HCT116 (cell line): ENCODE results near the gene S1PR4. TPM values are rescaled to one million over a fixed set of nuclear protein-coding genes. Genes with fewer than 3 reads are reported as not detected.

Source experiments
- ATAC-seq: fragments of 200-7000 bp; cut with Tn5 transposase; 2 replicates; pipeline ENCODE4 v1.9.1; 2020; ENCODE audit warnings: mild to moderate bottlenecking, moderate library complexity
- BruUV-seq: library from RNA; stranded (reverse); fragments of 400-500 nt; replicated peaks from 2 replicates; lab custom pipeline; 2021; lab: Mats Ljungman, UMichigan
- CTCF ChIA-PET: fragments of 300-600 bp; sonication (Branson Sonifier 250); formaldehyde crosslinking; loops from one replicate; lab custom pipeline; 2021; ENCODE audit warnings: antibody characterized with exemption; lab: Charles Lee
- POLR2A ChIA-PET: fragments of 300-600, 350-600 bp; sonication (Branson Sonifier 250); formaldehyde crosslinking; loops from one replicate; lab custom pipeline; 2021; ENCODE audit warnings: antibody characterized with exemption; lab: Charles Lee
- RAD21 ChIA-PET, 2 experiments: fragments of 300-600 bp; sonication (Branson Sonifier 250); formaldehyde crosslinking; loops; one replicate each; lab custom pipeline; 2023; ENCODE audit warnings: low total read pairs in 2 of 2; ENCODE audit not compliant: uncharacterized antibody in 2 of 2, unreplicated experiment in 2 of 2, low non-redundant PET in 1 of 2; lab: Charles Lee
- DNase-seq: peaks from one replicate; pipeline ENCODE4 v3.0.0-alpha.2; 2010; ENCODE audit warnings: low read depth, low spot score
- H2AFZ ChIP-seq: fragments of 200-600 bp; shearing (Covaris generic), sonication (generic); 2 replicates; pipeline ENCODE4 v1.6.1; 2017; ENCODE audit warnings: low read depth, mixed run types, mixed read lengths, antibody characterized with exemption, low read length; ENCODE audit not compliant: poor library complexity, severe bottlenecking
- H3K27ac ChIP-seq: 2 replicates; pipeline ENCODE4 v1.5.1; 2012; ENCODE audit warnings: low read depth, low read length
- H3K27me3 ChIP-seq: fragments of 200-600 bp; sonication (generic); 2 replicates; pipeline ENCODE4 v1.6.1; 2016; ENCODE audit warnings: mixed run types, low read length, mixed read lengths; ENCODE audit not compliant: insufficient read depth
- H3K36me3 ChIP-seq, 2 experiments: fragments of 200-500 bp in 1 of 2; fragments of 200-600 bp in 1 of 2; sonication (Bioruptor generic) in 1 of 2; sonication (generic) in 1 of 2; 2 replicates each; pipeline versions ENCODE4 v1.5.1 to v1.6.1; 2014 to 2016; ENCODE audit warnings: low read length in 2 of 2, inconsistent platforms in 1 of 2, mixed read lengths in 1 of 2, mixed run types in 1 of 2; ENCODE audit not compliant: insufficient read depth in 2 of 2, control insufficient read depth in 1 of 2
- H3K4me1 ChIP-seq, 2 experiments: fragments of 200-600 bp in 1 of 2; sonication (generic) in 1 of 2; 2 replicates each; pipeline versions ENCODE4 v1.5.1 to v1.6.1; 2012 to 2017; ENCODE audit warnings: low read length in 2 of 2, inconsistent platforms in 1 of 2, mild to moderate bottlenecking in 1 of 2, mixed read lengths in 1 of 2, mixed run types in 1 of 2, moderate library complexity in 1 of 2; ENCODE audit not compliant: insufficient read depth in 2 of 2, control insufficient read depth in 1 of 2
- H3K4me2 ChIP-seq: fragments of 200-600 bp; sonication (generic); 2 replicates; pipeline ENCODE4 v1.6.1; 2017; ENCODE audit warnings: mixed run types, low read length, mixed read lengths
- H3K4me3 ChIP-seq, 2 experiments: fragments of 200-600 bp in 1 of 2; sonication (generic) in 1 of 2; replicated peaks in 1 of 2; 2 replicates each; pipeline ENCODE4 v1.5.1; 2011 to 2016; ENCODE audit warnings: low read length in 2 of 2, control low read depth in 1 of 2, low read depth in 1 of 2, mild to moderate bottlenecking in 1 of 2, mixed read lengths in 1 of 2, mixed run types in 1 of 2
- H3K79me2 ChIP-seq: fragments of 200-600 bp; sonication (generic); 2 replicates; pipeline ENCODE4 v1.6.1; 2017; ENCODE audit warnings: mild to moderate bottlenecking, mixed run types, low read length, moderate library complexity, mixed read lengths; ENCODE audit not compliant: insufficient read depth
- H3K9ac ChIP-seq: fragments of 200-600 bp; sonication (generic); 2 replicates; pipeline ENCODE4 v1.6.1; 2016; ENCODE audit warnings: low read length, mixed read lengths
- H3K9me2 ChIP-seq: fragments of 200-600 bp; sonication (generic), shearing (Covaris generic); 2 replicates; pipeline ENCODE4 v1.6.1; 2017; ENCODE audit warnings: mixed run types, mild to moderate bottlenecking, moderate library complexity; ENCODE audit not compliant: insufficient read depth
- H3K9me3 ChIP-seq, 2 experiments: fragments of 200-500 bp in 1 of 2; fragments of 200-600 bp in 1 of 2; sonication (Bioruptor generic) in 1 of 2; sonication (generic) in 1 of 2; 2 replicates each; pipeline ENCODE4 v1.6.1; 2014 to 2017; ENCODE audit warnings: low read length in 2 of 2, mixed read lengths in 2 of 2, inconsistent platforms in 1 of 2, low read depth in 1 of 2, mild to moderate bottlenecking in 1 of 2, mixed run types in 1 of 2, moderate library complexity in 1 of 2; ENCODE audit not compliant: control insufficient read depth in 1 of 2, insufficient read depth in 1 of 2
- H4K20me1 ChIP-seq: fragments of 200-600 bp; sonication (generic), shearing (Covaris generic); 2 replicates; pipeline ENCODE4 v1.6.1; 2017; ENCODE audit warnings: mixed run types, mild to moderate bottlenecking, moderate library complexity; ENCODE audit not compliant: insufficient read depth
- CTCF ChIP-seq, 3 experiments: fragments of 200-600 bp in 1 of 3; sonication (generic) in 1 of 3; IDR thresholded peaks in 2 of 3; conservative IDR thresholded peaks in 1 of 3; 2 replicates each; pipeline ENCODE4 v1.5.1; 2012 to 2017; ENCODE audit warnings: low read depth in 2 of 3, low read length in 2 of 3, antibody characterized with exemption in 1 of 3, borderline replicate concordance in 1 of 3, control low read depth in 1 of 3, mild to moderate bottlenecking in 1 of 3, mixed read lengths in 1 of 3, mixed run types in 1 of 3, moderate library complexity in 1 of 3; ENCODE audit not compliant: insufficient read depth in 1 of 3
- POLR2A ChIP-seq: IDR thresholded peaks from 2 replicates; pipeline ENCODE4 v1.7.0; 2011; ENCODE audit warnings: borderline replicate concordance; ENCODE audit not compliant: insufficient read depth, insufficient read length; ENCODE audit errors: extremely low read depth
- SIN3A ChIP-seq: IDR thresholded peaks from 2 replicates; pipeline ENCODE4 v1.6.1; 2012; ENCODE audit warnings: low read depth
- TCF7L2 ChIP-seq: IDR thresholded peaks from 2 replicates; pipeline ENCODE4 v1.7.0; 2011; ENCODE audit warnings: borderline replicate concordance, inconsistent platforms; ENCODE audit not compliant: insufficient read depth, insufficient read length; ENCODE audit errors: extremely low read depth
- YY1 ChIP-seq: IDR thresholded peaks from 2 replicates; pipeline ENCODE4 v1.6.1; 2011; ENCODE audit warnings: low read length, low read depth, moderate library complexity, mild to moderate bottlenecking; ENCODE audit not compliant: insufficient replicate concordance; ENCODE audit errors: extremely low read depth
- ZFX ChIP-seq: fragments of 450-650 bp; IDR thresholded peaks from 2 replicates; pipeline ENCODE4 v1.6.1; 2017
- ZNF274 ChIP-seq: fragments of 200-500 bp; sonication (Bioruptor generic); IDR thresholded peaks from 2 replicates; pipeline ENCODE4 v1.6.1; 2014; ENCODE audit warnings: mild to moderate bottlenecking, low read depth, low read length, inconsistent platforms
- intact Hi-C: fragments of 100-400 bp; cut with micrococcal nuclease; formaldehyde crosslinking; loops from 2 replicates; pipeline ENCODE4 v1.10.0; 2022
- total RNA-seq: library from RNA; stranded (reverse); gene quantifications from one replicate; pipeline ENCODE4 v1.2.1, GENCODE V29; 2021; ENCODE audit not compliant: unreplicated experiment
- TF ChIP-seq, protein P1 (sequence below): IDR thresholded peaks from 2 replicates; pipeline ENCODE4 v1.6.1; 2012

S1PR4 gene
- total RNA-seq, 1 experiment from 2014 or later = 0.71 TPM

DNA sequence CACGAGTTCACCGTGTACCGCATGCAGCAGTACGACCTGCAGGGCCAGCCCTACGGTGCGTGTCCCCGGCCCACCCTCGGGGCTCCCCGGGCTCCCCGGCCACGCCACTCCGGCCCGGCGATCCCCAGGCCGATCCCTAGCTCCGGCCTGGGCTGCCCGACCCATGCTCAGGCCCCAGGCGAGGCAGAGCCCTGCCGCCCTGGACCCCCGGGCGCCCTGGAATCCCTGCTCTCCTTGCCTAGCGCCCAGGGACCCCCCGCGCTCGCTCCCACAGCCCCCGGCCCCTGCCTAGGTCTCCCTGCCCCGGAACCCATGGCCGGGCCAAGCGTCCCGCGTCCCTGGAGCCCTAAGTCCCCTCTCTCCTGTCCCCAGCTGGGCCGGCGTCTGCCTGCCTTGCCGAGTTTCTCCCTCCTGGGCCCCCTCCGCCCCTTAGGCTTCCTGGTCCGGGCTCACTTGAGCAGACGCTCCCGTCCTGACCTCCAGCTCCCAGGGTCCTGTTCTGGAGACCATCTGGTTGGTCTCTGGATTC lies 7.7 kb downstream of the S1PR4 start:
- ChIA-PET CTCF (interaction anchor here (1.4 kb wide), 1 partner anchor 25 kb away, joined by 3 read pairs; no protein-coding TSS in a partner anchor), POLR2A (no interaction called here)
- TF ChIP-seq ZFX = peak; percentile 88; the same call in 1 of the 2 replicates
- TF ChIP-seq YY1 = no peak
- TF ChIP-seq SIN3A = no peak
- TF ChIP-seq, protein P1, sequence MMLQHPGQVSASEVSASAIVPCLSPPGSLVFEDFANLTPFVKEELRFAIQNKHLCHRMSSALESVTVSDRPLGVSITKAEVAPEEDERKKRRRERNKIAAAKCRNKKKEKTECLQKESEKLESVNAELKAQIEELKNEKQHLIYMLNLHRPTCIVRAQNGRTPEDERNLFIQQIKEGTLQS = no peak
- TF ChIP-seq ZNF274 = no peak
- no peak for TF ChIP-seq CTCF (IDR thresholded peaks at IDR 0.05 in 2 of 3, conservative IDR thresholded peaks at IDR 0.05 in 1 of 3; ENCODE audit: borderline replicate concordance in 1 of 3, insufficient read depth in 1 of 3, low read depth in 2 of 3, low read length in 2 of 3)
- TF ChIP-seq POLR2A = no peak
- TF ChIP-seq TCF7L2 = no peak
- TF ChIP-seq, all 23 proteins: peak for 1
- Histone ChIP-seq H3K9me2 (no peaks in the 10 kb centered on the region), H2AFZ (no peak overlapping the region), H3K9me3 (no peaks in the 10 kb centered on the region), H3K27me3 (no peaks in the 10 kb centered on the region), H3K36me3 (peaks cover 3 to 28% of the 10 kb centered on the region in 2 experiments; a peak in 2 of 4 replicates), H4K20me1 (peaks cover 9% of the 10 kb centered on the region; the same call in 1 of the 2 replicates), H3K27ac (peak overlapping the region; percentile 83), H3K4me3 (peak overlapping the region; percentile 94 to 96), H3K79me2 (peaks cover 54% of the 10 kb centered on the region), H3K9ac (peak overlapping the region; percentile 96), H3K4me1 (peaks cover 12 to 32% of the 10 kb centered on the region in 2 experiments; a peak in 3 of 4 replicates), H3K4me2 (peak overlapping the region; percentile 76)
- BruUV-seq = no TSS peak
- RAD21 ChIA-PET = no interaction called here
- ATAC-seq = peak; percentile 51
- intact Hi-C loops = no loop called here
- DNase-seq = no peak
